Calu3 (cell line): ENCODE results near the gene RYR3. TPM values are rescaled to one million over a fixed set of nuclear protein-coding genes. Genes with fewer than 3 reads are reported as not detected.

ENCODE experiments used
- BruUV-seq: library from RNA; stranded (reverse); fragments of 400-500 nt; replicated peaks from 2 replicates; lab custom pipeline; 2021; lab: Mats Ljungman, UMichigan
- CTCF ChIA-PET: fragments of 300-600 bp; sonication (Branson Sonifier 250); formaldehyde crosslinking; loops from one replicate; lab custom pipeline; 2022; ENCODE audit warnings: antibody characterized with exemption; lab: Charles Lee
- DNase-seq: peaks from one replicate; pipeline ENCODE4 v3.0.0; 2022
- H3K27ac Mint-ChIP-seq: one replicate; pipeline ENCODE4 v1.8.0; 2022; ENCODE audit warnings: mixed read lengths; ENCODE audit not compliant: unreplicated experiment
- H3K27me3 Mint-ChIP-seq: one replicate; pipeline ENCODE4 v1.8.0; 2022; ENCODE audit warnings: mixed read lengths; ENCODE audit not compliant: unreplicated experiment
- H3K36me3 Mint-ChIP-seq: one replicate; pipeline ENCODE4 v1.8.0; 2022; ENCODE audit warnings: mild to moderate bottlenecking, moderate library complexity, mixed read lengths; ENCODE audit not compliant: insufficient read depth, unreplicated experiment
- H3K4me1 Mint-ChIP-seq: one replicate; pipeline ENCODE4 v1.8.0; 2022; ENCODE audit warnings: mild to moderate bottlenecking, low read depth, mixed read lengths; ENCODE audit not compliant: unreplicated experiment
- H3K4me3 Mint-ChIP-seq: one replicate; pipeline ENCODE4 v1.8.0; 2022; ENCODE audit warnings: mild to moderate bottlenecking, low read depth, moderate library complexity, mixed read lengths; ENCODE audit not compliant: unreplicated experiment
- H3K9me3 Mint-ChIP-seq: one replicate; pipeline ENCODE4 v1.8.0; 2022; ENCODE audit warnings: low read depth, mixed read lengths; ENCODE audit not compliant: unreplicated experiment
- CTCF ChIP-seq: fragments of 200-600 bp; IDR thresholded peaks from one replicate; pipeline ENCODE4 v1.8.0; 2022; ENCODE audit warnings: antibody characterized with exemption; ENCODE audit not compliant: unreplicated experiment
- intact Hi-C: fragments of 100-400 bp; cut with micrococcal nuclease; formaldehyde crosslinking; loops from one replicate; pipeline ENCODE4 v1.10.0; 2022; ENCODE audit not compliant: unreplicated experiment
- total RNA-seq: library from RNA; stranded (reverse); gene quantifications from 2 replicates; pipeline ENCODE4 v1.2.3, GENCODE V29; 2022

Gene RYR3
- total RNA-seq, 1 experiment from 2014 or later: not detected

- H3K9me3 Mint-ChIP-seq: no peaks in the 10 kb centered on the region
- BruUV-seq: no TSS peak
- intact Hi-C loops: no loop called here
- CTCF ChIA-PET: interaction anchor here (0.5 kb wide), 1 partner anchor 201 kb away, joined by 8 read pairs; no protein-coding TSS in a partner anchor
- DNase-seq: no peak
- no peak overlapping the region for H3K4me3 Mint-ChIP-seq
- no peaks in the 10 kb centered on the region for H3K36me3 Mint-ChIP-seq
- no peaks in the 10 kb centered on the region for H3K4me1 Mint-ChIP-seq
- no peak overlapping the region for H3K27ac Mint-ChIP-seq
- TF ChIP-seq CTCF: no peak
- H3K27me3 Mint-ChIP-seq: peaks cover 25% of the 10 kb centered on the region
Measured at GRCh38 chr15:33533197-33533596, 222.4 kb downstream of the RYR3 start.

- no TSS peak for BruUV-seq
- no peaks in the 10 kb centered on the region for H3K9me3 Mint-ChIP-seq
- intact Hi-C loops: no loop called here
- H3K27me3 Mint-ChIP-seq: peaks cover 26% of the 10 kb centered on the region
- H3K36me3 Mint-ChIP-seq: no peaks in the 10 kb centered on the region
- DNase-seq: no peak
- H3K4me3 Mint-ChIP-seq: no peak overlapping the region
- CTCF ChIA-PET: no interaction called here
- H3K4me1 Mint-ChIP-seq: no peaks in the 10 kb centered on the region
- H3K27ac Mint-ChIP-seq: no peak overlapping the region
- TF ChIP-seq CTCF: no peak
Measured at GRCh38 chr15:33534642-33535041, 223.9 kb downstream of the RYR3 start.

- intact Hi-C loops: no loop called here
- H3K27ac Mint-ChIP-seq: no peak overlapping the region
- H3K4me1 Mint-ChIP-seq: no peaks in the 10 kb centered on the region
- no peak for TF ChIP-seq CTCF
- CTCF ChIA-PET: interaction anchor here (0.5 kb wide), 1 partner anchor 103 kb away, joined by 3 read pairs; no protein-coding TSS in a partner anchor
- no peak for DNase-seq
- H3K9me3 Mint-ChIP-seq: no peaks in the 10 kb centered on the region
- BruUV-seq: no TSS peak
- no peaks in the 10 kb centered on the region for H3K36me3 Mint-ChIP-seq
- H3K27me3 Mint-ChIP-seq: peaks cover 31% of the 10 kb centered on the region
- no peak overlapping the region for H3K4me3 Mint-ChIP-seq
Measured at GRCh38 chr15:33535135-33535534, 224.4 kb downstream of the RYR3 start.

- H3K36me3 Mint-ChIP-seq: no peaks in the 10 kb centered on the region
- BruUV-seq: no TSS peak
- CTCF ChIA-PET: no interaction called here
- H3K9me3 Mint-ChIP-seq: no peaks in the 10 kb centered on the region
- no peak overlapping the region for H3K4me3 Mint-ChIP-seq
- no peak overlapping the region for H3K27ac Mint-ChIP-seq
- peaks cover 47% of the 10 kb centered on the region for H3K27me3 Mint-ChIP-seq
- no peak for DNase-seq
- TF ChIP-seq CTCF: no peak
- H3K4me1 Mint-ChIP-seq: no peaks in the 10 kb centered on the region
- intact Hi-C loops: no loop called here
Measured at GRCh38 chr15:33539825-33540573, 229.2 kb downstream of the RYR3 start.
